Right lobe of liver (tissue), 4 donors: ENCODE data around the gene SYNE1.

Source experiments
- POLR2A ChIP-seq: fragments of 450-650 bp; IDR thresholded peaks from one replicate; pipeline ENCODE4 v1.6.1; 2017; ENCODE audit warnings: antibody characterized with exemption, mild to moderate bottlenecking
- TF ChIP-seq, protein P1 (sequence below), 4 donors: fragments of 200-600 bp in 3 of 4; fragments of 450-650 bp in 1 of 4; IDR thresholded peaks; one replicate each; pipeline versions ENCODE4 v1.5.1 to v1.8.0; 2016 to 2022; ENCODE audit warnings: antibody characterized with exemption in 4 of 4, mild to moderate bottlenecking in 2 of 4
- donor health status: DM: no; HTN: no; CAD: no.
- donor health status: DM: no; HTN: no; CAD: no.
- donor health status: DM: no; HTN: yes; CAD: no.

DNA sequence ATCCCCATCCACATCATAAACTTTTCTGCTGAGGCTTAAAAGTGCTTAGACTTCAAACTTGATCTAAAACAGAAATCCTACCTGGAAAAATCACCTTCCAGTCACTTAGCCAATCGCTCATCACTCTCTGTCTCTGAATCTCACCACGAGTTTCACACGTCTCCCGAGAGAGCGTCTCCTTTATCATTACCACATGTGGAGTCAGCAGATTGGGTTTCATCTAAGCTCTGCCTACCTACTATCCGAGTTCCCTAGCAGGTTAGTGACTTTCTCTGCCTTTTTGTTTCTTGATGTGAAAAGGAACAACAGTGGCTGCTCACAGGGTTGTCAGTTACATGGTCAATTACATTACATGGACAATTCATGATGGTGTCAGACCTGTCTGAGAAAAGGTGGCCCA, 543.5 kb downstream of the SYNE1 start:
- TF ChIP-seq, protein P1, sequence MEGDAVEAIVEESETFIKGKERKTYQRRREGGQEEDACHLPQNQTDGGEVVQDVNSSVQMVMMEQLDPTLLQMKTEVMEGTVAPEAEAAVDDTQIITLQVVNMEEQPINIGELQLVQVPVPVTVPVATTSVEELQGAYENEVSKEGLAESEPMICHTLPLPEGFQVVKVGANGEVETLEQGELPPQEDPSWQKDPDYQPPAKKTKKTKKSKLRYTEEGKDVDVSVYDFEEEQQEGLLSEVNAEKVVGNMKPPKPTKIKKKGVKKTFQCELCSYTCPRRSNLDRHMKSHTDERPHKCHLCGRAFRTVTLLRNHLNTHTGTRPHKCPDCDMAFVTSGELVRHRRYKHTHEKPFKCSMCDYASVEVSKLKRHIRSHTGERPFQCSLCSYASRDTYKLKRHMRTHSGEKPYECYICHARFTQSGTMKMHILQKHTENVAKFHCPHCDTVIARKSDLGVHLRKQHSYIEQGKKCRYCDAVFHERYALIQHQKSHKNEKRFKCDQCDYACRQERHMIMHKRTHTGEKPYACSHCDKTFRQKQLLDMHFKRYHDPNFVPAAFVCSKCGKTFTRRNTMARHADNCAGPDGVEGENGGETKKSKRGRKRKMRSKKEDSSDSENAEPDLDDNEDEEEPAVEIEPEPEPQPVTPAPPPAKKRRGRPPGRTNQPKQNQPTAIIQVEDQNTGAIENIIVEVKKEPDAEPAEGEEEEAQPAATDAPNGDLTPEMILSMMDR (IDR thresholded peaks at IDR 0.05): no peak
- no peak for TF ChIP-seq POLR2A
